Hindlimb muscle (tissue), 1 donor: ENCODE results near the gene KRT27. TPM values are rescaled to one million over a fixed set of nuclear protein-coding genes. Genes with fewer than 3 reads are reported as not detected.
"Not testable (repeated sequence)": the region's sequence is repeated elsewhere in the genome, so short reads cannot be mapped to it uniquely, and the experiment has no call there.

Experiments
- DNase-seq: peaks from one replicate; pipeline ENCODE4 v3.0.0-alpha.2; 2013
- polyA plus RNA-seq: library from polyadenylated mRNA; unstranded; fragments of 120-200 nt; gene quantifications from one replicate; pipeline ENCODE4 v1.2.1, GENCODE V29; 2013; ENCODE audit not compliant: insufficient read length

Gene KRT27
- polyA plus RNA-seq = not detected

- DNase-seq = no peak
Measured at GRCh38 chr17:40782450-40782849, at the start of gene KRT27. Gene KRT27 (minus strand): TSS chr17:40782550. CDS start chr17:40782493, 57 bp downstream.

- DNase-seq = no peak
Measured at GRCh38 chr17:40830085-40830776, 47.9 kb upstream of the KRT27 start.

GRCh38 chr17:40828454-40829044 is 46.2 kb upstream of the KRT27 start:
- DNase-seq = no peak

- DNase-seq = no peak
Measured at GRCh38 chr17:40827746-40828453, 45.5 kb upstream of the KRT27 start.

- no peak for DNase-seq
Measured at GRCh38 chr17:40825599-40825998, 43.2 kb upstream of the KRT27 start.

- DNase-seq = no peak
Measured at GRCh38 chr17:40824015-40824832, 41.9 kb upstream of the KRT27 start.

GRCh38 chr17:40822132-40822812 is 39.9 kb upstream of the KRT27 start, which contains the start of gene KRT10:
Gene KRT10 (minus strand): TSS chr17:40822614. CDS start chr17:40822585, 29 bp downstream.
- DNase-seq = no peak

GRCh38 chr17:40821536-40821935 is 39.2 kb upstream of the KRT27 start:
- no peak for DNase-seq

GRCh38 chr17:40820228-40820838 is 38.0 kb upstream of the KRT27 start:
- DNase-seq = no peak

GRCh38 chr17:40819528-40820125 is 37.3 kb upstream of the KRT27 start:
- peak; percentile 32 for DNase-seq

- DNase-seq = peak; percentile 81
Measured at GRCh38 chr17:40818733-40819527, 36.6 kb upstream of the KRT27 start.

- DNase-seq = no peak
Measured at GRCh38 chr17:40818343-40818732, 36.0 kb upstream of the KRT27 start.

- DNase-seq = no peak
Measured at GRCh38 chr17:40817103-40817682, 34.8 kb upstream of the KRT27 start.

- DNase-seq = no peak
Measured at GRCh38 chr17:40816569-40816968, 34.2 kb upstream of the KRT27 start.

- no peak for DNase-seq
Measured at GRCh38 chr17:40815381-40815780, 33.0 kb upstream of the KRT27 start.

- not testable (repeated sequence) for DNase-seq
Measured at GRCh38 chr17:40814657-40815056, 32.3 kb upstream of the KRT27 start.

GRCh38 chr17:40813804-40814203 is 31.5 kb upstream of the KRT27 start:
- DNase-seq = no peak

GRCh38 chr17:40812639-40813038 is 30.3 kb upstream of the KRT27 start:
- no peak for DNase-seq

- DNase-seq = no peak
Measured at GRCh38 chr17:40810494-40810893, 28.1 kb upstream of the KRT27 start.
